MM.1S (cell line): ENCODE measurements around the gene KRTAP29-1.

Source experiments
- DNase-seq: peaks from one replicate; pipeline ENCODE4 v3.0.0-alpha.2; 2015
- H2AFZ ChIP-seq: fragments of 300-600 bp; sonication (generic); 2 replicates; pipeline ENCODE4 v1.6.0; 2016; ENCODE audit warnings: antibody characterized with exemption, low read length
- H3F3A ChIP-seq: fragments of 300-600 bp; sonication (generic); 2 replicates; pipeline ENCODE4 v1.6.1; 2016; ENCODE audit warnings: mild to moderate bottlenecking, antibody characterized with exemption, low read length, moderate library complexity, mixed read lengths; ENCODE audit not compliant: insufficient read depth
- H3K27ac ChIP-seq: fragments of 300-600 bp; sonication (generic); 2 replicates; pipeline ENCODE4 v1.5.1; 2016; ENCODE audit warnings: mild to moderate bottlenecking, low read length
- H3K27me3 ChIP-seq: fragments of 300-600 bp; sonication (generic); replicated peaks from 2 replicates; pipeline ENCODE4 v1.6.0; 2016; ENCODE audit warnings: low read length; ENCODE audit not compliant: insufficient read depth
- H3K36me3 ChIP-seq: fragments of 300-600 bp; sonication (generic); replicated peaks from 2 replicates; pipeline ENCODE4 v1.6.1; 2016; ENCODE audit warnings: mild to moderate bottlenecking, low read length, mixed read lengths; ENCODE audit not compliant: insufficient read depth
- H3K4me1 ChIP-seq: fragments of 300-600 bp; sonication (generic); 2 replicates; pipeline ENCODE4 v1.6.1; 2016; ENCODE audit warnings: low read length, mixed read lengths
- H3K4me2 ChIP-seq: fragments of 300-600 bp; sonication (generic); 2 replicates; pipeline ENCODE4 v1.6.0; 2016; ENCODE audit warnings: low read depth, low read length
- H3K4me3 ChIP-seq: fragments of 300-600 bp; sonication (generic); 2 replicates; pipeline ENCODE4 v1.5.1; 2016; ENCODE audit warnings: low read length, mixed read lengths
- H3K79me2 ChIP-seq: fragments of 300-600 bp; sonication (generic); 2 replicates; pipeline ENCODE4 v1.6.1; 2016; ENCODE audit warnings: mixed run types, low read length, mixed read lengths
- H3K9ac ChIP-seq: fragments of 300-600 bp; sonication (generic); 2 replicates; pipeline ENCODE4 v1.6.1; 2016; ENCODE audit warnings: low read length, mixed read lengths
- H3K9me2 ChIP-seq: fragments of 300-600 bp; sonication (generic); replicated peaks from 2 replicates; pipeline ENCODE4 v1.6.1; 2016; ENCODE audit warnings: mild to moderate bottlenecking, low read length, mixed read lengths; ENCODE audit not compliant: insufficient read depth
- H3K9me3 ChIP-seq: fragments of 300-600 bp; sonication (generic); replicated peaks from 2 replicates; pipeline ENCODE4 v1.6.1; 2016; ENCODE audit warnings: mild to moderate bottlenecking, low read length, mixed read lengths; ENCODE audit not compliant: insufficient read depth
- H4K20me1 ChIP-seq: fragments of 300-600 bp; sonication (generic); 2 replicates; pipeline ENCODE4 v1.6.1; 2016; ENCODE audit warnings: mild to moderate bottlenecking, low read length, moderate library complexity, mixed read lengths; ENCODE audit not compliant: insufficient read depth
- CTCF ChIP-seq: fragments of 300-600 bp; sonication (generic); IDR thresholded peaks from 2 replicates; pipeline ENCODE4 v1.5.1; 2016; ENCODE audit warnings: antibody characterized with exemption, low read length, mixed read lengths
- EZH2 ChIP-seq: fragments of 300-600 bp; sonication (generic); optimal IDR thresholded peaks from 2 replicates; pipeline ENCODE3; 2017; ENCODE audit warnings: low read depth, mild to moderate bottlenecking, antibody characterized with exemption, low read length, mixed read lengths
- EZH2phosphoT487 ChIP-seq: fragments of 300-600 bp; sonication (generic); IDR thresholded peaks from 2 replicates; pipeline ENCODE4 v1.6.1; 2018; ENCODE audit warnings: antibody characterized with exemption, low read length

Gene KRTAP29-1

GRCh38 chr17:41267711-41268110, 34.9 kb downstream of the KRTAP29-1 start:
- no peaks in the 10 kb centered on the region for H4K20me1 ChIP-seq
- H3K27ac ChIP-seq = no peak overlapping the region
- no peaks in the 10 kb centered on the region for H3K9me2 ChIP-seq
- no peak overlapping the region for H3K9ac ChIP-seq
- H3K36me3 ChIP-seq = no peaks in the 10 kb centered on the region
- H3K27me3 ChIP-seq = no peaks in the 10 kb centered on the region
- no peaks in the 10 kb centered on the region for H3F3A ChIP-seq
- no peak overlapping the region for H2AFZ ChIP-seq
- H3K9me3 ChIP-seq = no peaks in the 10 kb centered on the region
- TF ChIP-seq EZH2phosphoT487 (no peak), EZH2 (no peak), CTCF (no peak)
- no peaks in the 10 kb centered on the region for H3K79me2 ChIP-seq
- no peak for DNase-seq
- no peak overlapping the region for H3K4me3 ChIP-seq
- no peaks in the 10 kb centered on the region for H3K4me1 ChIP-seq
- no peak overlapping the region for H3K4me2 ChIP-seq

GRCh38 chr17:41265078-41265477, 37.6 kb downstream of the KRTAP29-1 start, which contains the start of gene KRTAP9-6:
TSS of gene KRTAP9-6 (plus strand) at chr17:41265378. CDS start at chr17:41265378, 0 bp downstream.
- TF ChIP-seq CTCF (no peak), EZH2phosphoT487 (no peak)
- H3K27ac ChIP-seq = no peak within 1 kb of the TSS
- no peaks in the 10 kb centered on the region for H3K27me3 ChIP-seq
- H3K79me2 ChIP-seq = no peaks in the 10 kb centered on the region
- no peak within 1 kb of the TSS for H3K4me3 ChIP-seq
- H3K9ac ChIP-seq = no peak within 1 kb of the TSS
- no peaks in the 10 kb centered on the region for H3F3A ChIP-seq
- H3K9me3 ChIP-seq = no peaks in the 10 kb centered on the region
- DNase-seq = no peak
- no peaks in the 10 kb centered on the region for H4K20me1 ChIP-seq
- no peak within 1 kb of the TSS for H2AFZ ChIP-seq
- H3K9me2 ChIP-seq = no peaks in the 10 kb centered on the region
- H3K4me1 ChIP-seq = no peaks in the 10 kb centered on the region
- no peaks in the 10 kb centered on the region for H3K36me3 ChIP-seq
- no peak within 1 kb of the TSS for H3K4me2 ChIP-seq

GRCh38 chr17:41264599-41264998, 38.1 kb downstream of the KRTAP29-1 start:
- Histone ChIP-seq H3K27ac (no peak overlapping the region), H3K9me2 (no peaks in the 10 kb centered on the region), H3K27me3 (no peaks in the 10 kb centered on the region), H3K36me3 (no peaks in the 10 kb centered on the region), H3K4me1 (no peaks in the 10 kb centered on the region), H3K79me2 (no peaks in the 10 kb centered on the region), H3K9ac (no peak overlapping the region), H2AFZ (no peak overlapping the region), H3F3A (no peaks in the 10 kb centered on the region), H3K9me3 (no peaks in the 10 kb centered on the region), H3K4me3 (no peak overlapping the region), H3K4me2 (no peak overlapping the region), H4K20me1 (no peaks in the 10 kb centered on the region)
- no peak for DNase-seq
- TF ChIP-seq EZH2phosphoT487 (no peak), EZH2 (no peak), CTCF (no peak)

- no peaks in the 10 kb centered on the region for H4K20me1 ChIP-seq
- no peaks in the 10 kb centered on the region for H3K9me3 ChIP-seq
- H3K36me3 ChIP-seq = no peaks in the 10 kb centered on the region
- no peaks in the 10 kb centered on the region for H3K79me2 ChIP-seq
- H3K4me1 ChIP-seq = no peaks in the 10 kb centered on the region
- TF ChIP-seq EZH2 (no peak), CTCF (no peak), EZH2phosphoT487 (no peak)
- no peak overlapping the region for H3K9ac ChIP-seq
- H2AFZ ChIP-seq = no peak overlapping the region
- H3K27ac ChIP-seq = no peak overlapping the region
- no peak overlapping the region for H3K4me3 ChIP-seq
- H3K9me2 ChIP-seq = no peaks in the 10 kb centered on the region
- no peak overlapping the region for H3K4me2 ChIP-seq
- no peak for DNase-seq
- H3K27me3 ChIP-seq = no peaks in the 10 kb centered on the region
- no peaks in the 10 kb centered on the region for H3F3A ChIP-seq
Observed at GRCh38 chr17:41263212-41263611, 39.4 kb downstream of the KRTAP29-1 start.
